B cell (primary cell): Measurements from ENCODE around the gene DGKB. TPM values are rescaled to one million over a fixed set of nuclear protein-coding genes. Genes with fewer than 3 reads are reported as not detected.

Experiments
- ATAC-seq: fragments of 200-7000 bp; cut with Tn5 transposase; one replicate; pipeline ENCODE4 v1.10.0; 2021; ENCODE audit warnings: low read depth, mild to moderate bottlenecking, moderate number of reproducible peaks, moderate library complexity
- CTCF ChIA-PET: fragments of 350-600 bp; sonication (Branson Sonifier 250); formaldehyde crosslinking; loops from one replicate; lab custom pipeline; 2021; ENCODE audit warnings: antibody characterized with exemption, inconsistent platforms; lab: Charles Lee
- POLR2A ChIA-PET: fragments of 350-600 bp; sonication (Branson Sonifier 250); formaldehyde crosslinking; loops from one replicate; lab custom pipeline; 2021; ENCODE audit warnings: antibody characterized with exemption; lab: Charles Lee
- DNase-seq: peaks from one replicate; pipeline ENCODE4 v3.0.0; 2013
- H2AFZ ChIP-seq: 2 replicates; pipeline ENCODE4 v1.6.1; 2012; ENCODE audit warnings: mild to moderate bottlenecking, low read depth, low read length; ENCODE audit not compliant: insufficient read depth, poor library complexity, severe bottlenecking
- H3K27ac ChIP-seq, 2 donors: 1 replicate in 1 of 2; 2 replicates in 1 of 2; pipeline ENCODE4 v1.5.1; 2012 to 2013; ENCODE audit warnings: low read length in 2 of 2, mild to moderate bottlenecking in 2 of 2, moderate library complexity in 1 of 2
- H3K27me3 ChIP-seq, 4 experiments: fragments of 200-600 bp in 1 of 4; sonication (generic) in 1 of 4; replicated peaks in 1 of 4; 1 replicate in 2 of 4; 2 replicates in 2 of 4; pipeline versions ENCODE4 v1.6.1 to v1.7.0; 2013 to 2016; ENCODE audit warnings: low read length in 3 of 4, mild to moderate bottlenecking in 2 of 4, mixed read lengths in 1 of 4, moderate library complexity in 1 of 4; ENCODE audit not compliant: insufficient read depth in 4 of 4, control insufficient read depth in 3 of 4; ENCODE audit errors: control extremely low read depth in 1 of 4
- H3K36me3 ChIP-seq, 2 experiments: replicated peaks in 1 of 2; 1 replicate in 1 of 2; 2 replicates in 1 of 2; pipeline versions ENCODE4 v1.6.1 to v1.7.1; 2013; ENCODE audit warnings: low read length in 1 of 2; ENCODE audit not compliant: insufficient read depth in 2 of 2, control insufficient read depth in 1 of 2; ENCODE audit errors: control extremely low read depth in 1 of 2, extremely low read depth in 1 of 2
- H3K4me1 ChIP-seq, 2 donors: fragments of 200-600 bp in 1 of 2; sonication (generic) in 1 of 2; 1 replicate in 1 of 2; 2 replicates in 1 of 2; pipeline versions ENCODE4 v1.5.1 to v1.6.1; 2013 to 2017; ENCODE audit warnings: low read length in 2 of 2; ENCODE audit not compliant: control insufficient read depth in 2 of 2, insufficient read depth in 2 of 2
- H3K4me2 ChIP-seq: replicated peaks from 2 replicates; pipeline ENCODE3; 2012; ENCODE audit warnings: mild to moderate bottlenecking, low read depth, low read length; ENCODE audit not compliant: poor library complexity, severe bottlenecking
- H3K4me3 ChIP-seq, 5 experiments: fragments of 200-600 bp in 1 of 5; sonication (generic) in 1 of 5; 1 replicate in 3 of 5; 2 replicates in 2 of 5; pipeline versions ENCODE4 v1.5.1 to v1.7.0; 2011 to 2016; ENCODE audit warnings: low read length in 4 of 5, mild to moderate bottlenecking in 4 of 5, low read depth in 2 of 5, control low read depth in 1 of 5, moderate library complexity in 1 of 5; ENCODE audit not compliant: insufficient read depth in 1 of 5; ENCODE audit errors: control extremely low read depth in 1 of 5, extremely low read depth in 1 of 5
- H3K79me2 ChIP-seq: fragments of 200-600 bp; sonication (generic); one replicate; pipeline ENCODE4 v1.6.0; 2016; ENCODE audit warnings: low read length; ENCODE audit not compliant: control insufficient read depth, insufficient read depth
- H3K9ac ChIP-seq: fragments of 200-600 bp; sonication (generic); 2 replicates; pipeline ENCODE4 v1.6.1; 2017; ENCODE audit warnings: mild to moderate bottlenecking, low read length, moderate library complexity
- H3K9me3 ChIP-seq, 3 donors: one replicate each; pipeline versions ENCODE4 v1.6.1 to v1.7.1; 2013; ENCODE audit warnings: low read length in 2 of 3; ENCODE audit not compliant: control insufficient read depth in 2 of 3, insufficient read depth in 1 of 3; ENCODE audit errors: control extremely low read depth in 1 of 3
- H4K20me1 ChIP-seq: 2 replicates; pipeline ENCODE4 v1.6.0; 2012; ENCODE audit warnings: mild to moderate bottlenecking, low read length; ENCODE audit not compliant: insufficient read depth, control insufficient read depth, poor library complexity, severe bottlenecking
- H3K27ac Mint-ChIP-seq: one replicate; pipeline ENCODE4 v1.8.0; 2021; ENCODE audit warnings: mixed read lengths
- H3K27me3 Mint-ChIP-seq: one replicate; pipeline ENCODE4 v1.8.0; 2021; ENCODE audit warnings: mixed read lengths
- H3K4me1 Mint-ChIP-seq: one replicate; pipeline ENCODE4 v1.8.0; 2021; ENCODE audit warnings: mixed read lengths
- H3K4me3 Mint-ChIP-seq: one replicate; pipeline ENCODE4 v1.8.0; 2021; ENCODE audit warnings: mixed read lengths
- H3K9me3 Mint-ChIP-seq: one replicate; pipeline ENCODE4 v1.8.0; 2022; ENCODE audit warnings: mixed read lengths; ENCODE audit not compliant: insufficient read depth
- CTCF ChIP-seq: fragments of 200-600 bp; IDR thresholded peaks from one replicate; pipeline ENCODE4 v1.8.0; 2022; ENCODE audit warnings: antibody characterized with exemption, mild to moderate bottlenecking
- EZH2 ChIP-seq: IDR thresholded peaks from 2 replicates; pipeline ENCODE4 v1.6.1; 2012; ENCODE audit warnings: borderline replicate concordance, low read depth, mild to moderate bottlenecking, moderate library complexity, low read length; ENCODE audit not compliant: insufficient read depth, poor library complexity, severe bottlenecking
- WGBS: methylation state at CpG from one replicate; pipeline ENCODE4 v1.1.5; 2013; ENCODE audit warnings: missing lambda C conversion rate; ENCODE audit not compliant: insufficient coverage; 5-methylcytosine and 5-hydroxymethylcytosine counted together
- intact Hi-C: fragments of 100-400 bp; cut with micrococcal nuclease; formaldehyde crosslinking; loops from one replicate; pipeline ENCODE4 v1.10.0; 2022
- polyA plus RNA-seq: library from polyadenylated mRNA; depleted of rRNA; stranded (reverse); fragments of >200 nt; gene quantifications from 2 replicates; pipeline ENCODE4 v1.2.3, GENCODE V29; 2012
- total RNA-seq, 2 donors: library from RNA; stranded (reverse); fragments of 120-200 nt in 1 of 2; gene quantifications; 1 replicate in 1 of 2; 2 replicates in 1 of 2; pipeline versions ENCODE4 v1.2.3 to v1.2.4, GENCODE V29; 2013 to 2022

Gene DGKB
- total and polyA plus RNA-seq, 2 donors (not counting 1 experiment from before 2014, with no cell fraction given), result not detected

- DNase-seq (no peak), ATAC-seq (no peak)
- Mint-ChIP-seq H3K4me3 (no peak overlapping the region), H3K9me3 (peaks cover 3% of the 10 kb centered on the region), H3K27ac (no peak overlapping the region), H3K27me3 (no peaks in the 10 kb centered on the region), H3K4me1 (no peaks in the 10 kb centered on the region)
- peaks cover 0 to 5% (median 2%) of the 10 kb centered on the region in 3 donors for H3K9me3 ChIP-seq
- TF ChIP-seq EZH2, result no peak
- no peak for TF ChIP-seq CTCF
- H3K27ac ChIP-seq, result no peak overlapping the region
- H3K4me3 ChIP-seq, result no peak overlapping the region
- WGBS, result 83% methylated on average over 1 of the region's 3 CpGs
- H2AFZ ChIP-seq, result no peak overlapping the region
- intact Hi-C loops, result no loop called here
- no peak overlapping the region for H3K4me2 ChIP-seq
- H3K9ac ChIP-seq, result no peak overlapping the region
- no peaks in the 10 kb centered on the region for H3K27me3 ChIP-seq
- no peaks in the 10 kb centered on the region for H4K20me1 ChIP-seq
- no peaks in the 10 kb centered on the region for H3K79me2 ChIP-seq
- ChIA-PET POLR2A (no interaction called here), CTCF (no interaction called here)
- no peaks in the 10 kb centered on the region for H3K36me3 ChIP-seq
- H3K4me1 ChIP-seq, result no peaks in the 10 kb centered on the region
These were observed 471.6 kb downstream of the DGKB start for GRCh38 chr7:14430926-14431325.

- Mint-ChIP-seq H3K27ac (no peak overlapping the region), H3K9me3 (peaks cover 3% of the 10 kb centered on the region), H3K27me3 (no peaks in the 10 kb centered on the region), H3K4me3 (no peak overlapping the region), H3K4me1 (no peaks in the 10 kb centered on the region)
- ChIA-PET POLR2A (no interaction called here), CTCF (no interaction called here)
- intact Hi-C loops, result no loop called here
- no peak overlapping the region for H3K4me2 ChIP-seq
- H3K36me3 ChIP-seq, result no peaks in the 10 kb centered on the region
- H3K27ac ChIP-seq, result no peak overlapping the region
- no peaks in the 10 kb centered on the region for H4K20me1 ChIP-seq
- ATAC-seq (no peak), DNase-seq (no peak)
- no peak overlapping the region for H3K4me3 ChIP-seq
- H3K9ac ChIP-seq, result no peak overlapping the region
- no peaks in the 10 kb centered on the region for H3K79me2 ChIP-seq
- no peaks in the 10 kb centered on the region for H3K27me3 ChIP-seq
- WGBS, result no CpG with 5 or more reads among the region's 1 CpG
- H2AFZ ChIP-seq, result no peak overlapping the region
- TF ChIP-seq EZH2 (no peak), CTCF (no peak)
- peaks cover 0 to 5% (median 0%) of the 10 kb centered on the region in 3 donors for H3K9me3 ChIP-seq
- H3K4me1 ChIP-seq, result no peaks in the 10 kb centered on the region
These were observed 477.0 kb downstream of the DGKB start for GRCh38 chr7:14425559-14425958.
